Measurements from ENCODE around the gene GUCD1. TPM values are rescaled to one million over a fixed set of nuclear protein-coding genes. Genes with fewer than 3 reads are reported as not detected.

The GUCD1 gene
- polyA plus RNA-seq, 1 donor, result 90.0 TPM

- no peak for DNase-seq
Observed at GRCh38 chr22:24592058-24592850, 37.3 kb upstream of the GUCD1 start.

DNA sequence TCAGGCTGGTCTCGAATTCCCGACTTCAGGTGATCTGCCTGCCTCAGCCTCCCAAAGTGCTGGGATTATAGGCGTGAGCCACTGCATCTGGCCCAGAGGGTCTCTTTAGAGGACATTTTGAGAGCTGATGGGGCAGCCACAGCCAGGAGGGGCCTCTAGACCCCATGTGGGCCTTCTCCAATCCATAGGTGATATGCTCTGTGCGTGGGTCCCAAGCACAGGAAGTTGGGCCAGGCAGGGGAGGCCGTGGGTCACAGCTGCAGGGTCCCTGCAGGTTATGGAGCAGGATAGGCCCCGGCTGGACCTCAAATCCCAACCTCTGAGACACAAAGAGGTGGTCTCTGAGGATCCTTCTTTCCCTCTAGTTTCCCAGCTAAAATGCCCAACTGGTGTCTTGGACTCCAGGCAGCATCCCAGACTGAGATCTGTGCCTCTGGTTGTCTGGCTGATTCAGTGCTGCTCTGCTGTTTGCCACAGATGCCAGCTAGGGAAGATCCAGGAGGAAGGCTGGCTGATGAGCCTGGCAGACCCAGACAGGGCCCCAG, 36.4 kb upstream of the GUCD1 start:
- no peak for DNase-seq

DNA sequence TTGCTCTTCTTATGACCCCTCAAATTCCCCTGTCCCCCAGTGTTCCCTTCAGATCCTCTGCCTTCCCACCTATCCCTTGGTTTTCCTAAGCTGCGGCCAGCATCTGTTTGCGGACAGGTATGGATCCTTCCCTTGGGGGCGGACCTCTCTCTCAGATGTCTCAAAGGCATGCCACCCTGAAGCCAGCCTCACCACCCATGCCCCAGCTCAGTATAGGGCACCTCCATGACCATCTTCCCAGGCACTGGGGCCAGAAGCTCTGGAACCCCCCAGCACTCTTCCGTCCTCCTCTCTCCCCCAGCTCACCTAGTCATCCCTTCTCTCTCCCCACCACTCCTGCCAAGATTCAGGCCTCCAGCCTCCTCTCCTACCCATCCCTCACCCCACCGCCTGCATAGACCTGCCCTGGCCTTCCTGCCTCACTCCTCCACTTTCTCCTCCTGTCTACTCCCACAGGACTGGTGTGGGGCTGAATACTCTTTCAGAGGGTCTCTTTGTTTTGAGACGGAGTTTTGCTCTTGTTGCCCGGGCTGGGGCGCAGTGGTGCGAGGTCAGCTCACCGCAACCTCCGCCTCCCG, 35.7 kb upstream of the GUCD1 start:
- no peak for DNase-seq

GRCh38 chr22:24589518-24590030, 34.6 kb upstream of the GUCD1 start:
- no peak for DNase-seq

DNA sequence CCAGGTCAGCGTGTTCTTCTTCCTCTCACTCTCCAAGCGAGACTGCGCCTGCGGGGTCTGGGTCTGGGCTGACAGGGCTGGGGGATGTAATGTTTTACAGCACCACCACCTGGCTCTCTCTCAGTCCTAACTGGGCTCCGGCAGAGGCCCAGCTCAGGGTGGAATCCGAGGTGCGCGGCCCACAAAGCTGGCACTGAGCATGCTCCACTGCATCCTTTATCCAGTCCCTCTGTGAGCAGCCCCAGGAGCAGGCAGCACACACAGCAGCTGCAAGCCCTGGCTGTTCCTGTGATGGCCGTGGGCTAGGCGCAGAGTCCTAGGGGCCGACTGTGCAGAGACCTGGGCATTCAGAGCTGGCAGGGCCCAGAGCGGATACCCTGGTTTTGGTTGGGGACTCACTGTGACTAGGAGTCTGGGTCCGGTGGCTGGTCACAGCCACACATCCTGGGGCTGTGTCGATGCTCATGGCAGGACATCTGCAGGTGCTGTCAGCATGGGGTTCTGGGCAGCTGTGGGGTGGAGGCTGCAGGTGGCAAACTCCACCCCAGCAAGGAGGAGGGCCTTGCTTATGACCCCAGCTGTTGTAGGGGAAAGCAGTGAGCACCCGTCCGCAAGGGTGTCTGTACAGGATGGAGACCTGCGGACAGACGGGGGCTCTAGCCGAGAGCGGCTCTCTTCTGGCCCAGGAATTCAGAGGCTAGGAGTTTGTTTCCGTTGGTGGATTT, 34.0 kb upstream of the GUCD1 start:
- DNase-seq, result no peak

DNA sequence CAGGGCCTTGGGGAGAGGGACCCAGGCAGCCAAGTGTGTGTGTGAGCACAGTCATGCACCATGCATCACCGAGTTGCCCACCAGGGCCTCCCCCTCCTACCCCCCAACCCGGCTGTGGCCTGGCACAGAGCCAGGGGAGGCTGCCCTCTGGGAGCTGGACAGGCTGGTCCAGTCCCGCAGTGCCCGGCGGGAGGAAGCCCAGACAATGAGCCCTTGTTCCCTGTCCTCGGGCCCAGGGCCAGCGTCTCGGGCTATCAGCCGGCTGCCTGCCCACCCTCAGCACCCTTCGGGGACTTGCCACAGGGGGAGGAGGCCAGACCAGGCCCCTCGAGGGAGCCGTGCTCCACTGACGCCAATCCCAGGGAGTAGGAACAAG, 33.4 kb upstream of the GUCD1 start:
- DNase-seq, result no peak

DNA sequence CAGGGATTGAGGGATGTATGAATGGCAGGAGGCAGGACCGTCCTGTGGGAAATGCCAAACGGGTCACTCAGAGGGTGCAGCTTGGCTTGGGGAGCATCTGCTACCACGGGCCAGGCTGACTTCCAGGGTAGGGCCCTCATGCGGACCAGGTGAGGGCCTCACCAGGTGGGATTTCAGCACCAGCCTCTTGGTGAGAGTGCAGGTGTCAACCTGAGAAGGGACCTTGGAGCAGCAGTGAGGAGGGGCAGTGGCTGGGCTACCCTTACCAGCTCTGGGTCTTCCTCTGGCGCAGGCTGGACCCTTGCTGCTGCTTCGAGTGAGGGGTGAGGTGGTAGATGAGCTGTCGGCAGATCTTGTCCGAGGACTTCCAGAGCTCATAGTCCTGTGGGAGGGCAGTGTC, 33.0 kb upstream of the GUCD1 start:
- DNase-seq, result no peak

GRCh38 chr22:24587251-24587650, 32.3 kb upstream of the GUCD1 start:
- no peak for DNase-seq

DNA sequence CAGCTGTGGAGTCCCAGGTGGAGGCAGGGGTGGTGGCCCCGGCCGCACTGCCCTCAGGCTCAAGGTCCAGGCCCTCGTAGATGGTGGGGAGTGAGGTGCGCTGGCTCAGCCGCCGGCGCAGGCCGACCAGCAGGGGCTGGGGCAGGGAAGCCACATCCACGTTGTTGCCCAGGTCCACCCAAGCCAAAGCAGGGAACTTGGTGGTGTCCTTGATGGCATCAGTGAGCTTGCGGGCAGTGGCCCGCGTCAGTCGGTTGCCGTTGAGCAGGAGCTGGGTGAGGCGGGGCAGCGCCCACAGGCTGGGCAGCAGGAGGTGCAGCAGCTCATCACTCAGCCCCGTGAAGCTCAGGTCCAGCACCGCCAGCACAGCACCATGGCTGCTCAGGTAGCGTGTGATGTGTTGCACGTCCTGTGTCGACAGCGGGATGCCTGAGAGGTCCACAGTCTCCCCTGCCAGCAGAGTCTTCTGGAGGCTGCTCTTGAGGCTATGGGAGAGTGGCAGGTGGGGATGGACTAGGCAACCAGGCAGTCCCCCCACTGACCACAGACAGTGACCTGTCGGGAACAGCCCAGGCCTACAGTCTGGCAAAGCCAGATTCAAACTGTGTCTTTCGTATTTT, 31.1 kb upstream of the GUCD1 start:
- DNase-seq, result no peak

DNA sequence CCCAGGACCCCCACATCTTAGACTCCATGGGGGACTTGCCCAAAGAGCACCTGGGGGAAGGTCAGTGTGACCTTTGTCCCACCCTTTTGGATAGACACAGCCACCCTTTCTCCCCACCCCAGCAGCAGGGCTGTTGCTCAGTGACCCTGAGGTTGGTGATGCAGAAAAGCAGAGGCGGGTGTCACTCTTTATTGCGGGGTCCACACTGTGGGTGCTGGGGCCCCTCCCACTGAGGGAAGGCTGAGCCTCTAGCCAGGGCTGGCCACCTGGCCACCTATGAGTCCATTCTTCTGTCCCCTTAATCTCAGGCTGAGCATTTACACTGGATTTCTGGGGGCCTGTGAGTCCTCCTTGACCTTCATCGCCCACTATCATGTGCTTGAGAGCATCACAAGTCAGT, 30.5 kb upstream of the GUCD1 start:
- DNase-seq, result no peak

GRCh38 chr22:24584871-24585411, 30.0 kb upstream of the GUCD1 start:
- no peak for DNase-seq

DNA sequence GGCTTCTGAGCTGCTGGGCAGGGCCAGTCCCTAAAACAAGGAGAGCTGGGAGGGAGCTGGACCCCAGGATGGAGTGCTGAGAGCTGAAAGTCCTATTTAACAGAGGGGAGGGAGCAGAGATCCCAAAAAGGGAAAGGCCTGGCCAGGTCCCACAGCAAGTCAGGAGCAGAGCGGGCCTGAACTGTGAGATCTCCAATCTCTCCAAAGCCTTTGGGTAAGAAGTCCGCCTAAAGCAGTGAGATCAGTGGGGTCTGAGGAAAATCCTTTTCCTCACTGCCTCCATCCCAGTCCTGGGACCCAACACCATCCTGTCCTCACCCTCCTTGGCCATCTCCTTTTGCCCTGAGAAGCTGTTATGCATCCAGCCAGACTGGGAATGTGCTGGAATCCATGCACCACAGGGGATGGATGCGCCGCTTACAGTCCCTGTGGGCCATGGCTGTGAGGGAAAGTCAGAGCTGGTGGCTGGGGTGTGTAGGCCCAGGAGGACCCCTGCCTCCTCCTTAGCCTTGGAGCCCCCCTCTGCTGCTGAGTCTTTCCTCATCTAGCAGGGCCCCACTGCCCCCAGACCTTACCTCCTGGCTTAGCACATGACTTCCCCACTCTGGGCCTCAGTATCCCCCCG, 29.3 kb upstream of the GUCD1 start:
- DNase-seq, result no peak

DNA sequence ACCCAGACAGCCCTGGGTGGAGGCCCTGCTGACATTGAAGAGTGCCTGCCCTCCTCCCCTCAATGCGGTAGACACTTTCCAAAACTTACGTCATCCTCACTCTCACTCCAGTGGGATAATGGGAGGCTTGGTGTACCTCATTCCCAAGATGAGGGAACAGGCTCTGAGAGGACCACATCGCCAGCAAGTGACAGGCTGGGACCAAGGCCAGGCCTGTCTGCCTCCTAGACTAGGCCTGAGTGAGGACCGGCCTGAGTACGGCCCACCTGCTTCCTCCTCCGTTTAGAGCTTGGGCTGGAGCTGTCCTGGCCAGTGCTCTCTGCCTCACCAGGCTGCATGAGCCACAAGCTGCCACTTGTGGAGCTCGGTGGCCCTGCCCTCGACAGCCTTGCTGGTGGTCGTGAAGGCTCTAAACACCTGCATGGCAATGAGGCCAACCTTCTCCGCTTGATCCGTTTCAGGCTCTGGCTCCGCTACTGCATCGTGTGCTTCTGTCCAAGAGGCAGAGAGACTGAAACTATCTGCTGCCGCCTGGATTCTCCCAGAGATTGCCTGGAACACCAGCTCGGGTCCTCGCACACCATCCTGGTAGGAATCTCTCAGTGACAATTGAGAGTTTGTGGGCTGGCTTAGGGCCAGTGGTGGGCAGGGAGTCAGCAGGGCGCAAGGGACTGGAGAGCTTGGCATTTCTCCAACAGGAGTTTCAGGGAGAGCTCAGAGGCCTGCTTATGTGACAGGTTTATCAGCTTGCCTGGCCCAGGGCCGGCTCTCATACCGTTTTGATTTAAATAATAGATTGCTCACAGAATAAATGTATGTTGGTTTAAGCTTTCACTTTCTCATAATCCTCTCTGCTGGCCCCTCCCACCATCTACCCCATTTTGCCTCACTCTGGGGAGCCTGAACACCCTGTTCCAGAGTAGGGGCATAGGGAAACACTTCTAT, 28.6 kb upstream of the GUCD1 start:
- no peak for DNase-seq

GRCh38 chr22:24582056-24582814, 27.3 kb upstream of the GUCD1 start:
- DNase-seq, result no peak

GRCh38 chr22:24580276-24580675, 25.3 kb upstream of the GUCD1 start:
- DNase-seq, result no peak

DNA sequence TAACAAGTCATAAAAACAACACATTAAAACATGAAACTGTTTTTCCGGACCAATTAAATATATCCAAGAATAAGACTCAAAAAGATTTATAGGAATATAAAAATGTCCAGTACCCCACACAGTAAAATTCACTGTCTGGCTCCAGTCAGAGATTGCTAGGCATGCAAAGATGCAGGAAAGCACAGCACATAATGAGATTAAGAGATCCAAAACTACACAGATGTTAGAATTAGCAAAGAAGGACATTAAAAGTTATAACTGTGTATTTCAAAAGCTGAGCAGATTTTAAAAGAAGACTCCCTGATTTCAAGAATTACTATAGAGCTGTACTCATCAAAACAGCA, 24.3 kb upstream of the GUCD1 start:
- DNase-seq, result no peak

GRCh38 chr22:24578355-24579257, 23.7 kb upstream of the GUCD1 start:
- DNase-seq, result no peak

GRCh38 chr22:24576778-24577177, 21.8 kb upstream of the GUCD1 start:
- no peak for DNase-seq

- no peak for DNase-seq
Observed at GRCh38 chr22:24571266-24571665, 16.3 kb upstream of the GUCD1 start.

Data from left kidney (tissue), 2 donors.